Activated CD8-positive, alpha-beta memory T cell treated with anti-CD3 and anti-CD28 coated beads for 48 hours (primary cell): ENCODE results near the gene MTHFD1L.

Source experiments
- DNase-seq, 3 experiments: peaks; one replicate each; pipeline ENCODE4 v3.0.0-alpha.2; 2020; ENCODE audit warnings: low read depth in 2 of 3, low spot score in 2 of 3

Gene MTHFD1L

DNA sequence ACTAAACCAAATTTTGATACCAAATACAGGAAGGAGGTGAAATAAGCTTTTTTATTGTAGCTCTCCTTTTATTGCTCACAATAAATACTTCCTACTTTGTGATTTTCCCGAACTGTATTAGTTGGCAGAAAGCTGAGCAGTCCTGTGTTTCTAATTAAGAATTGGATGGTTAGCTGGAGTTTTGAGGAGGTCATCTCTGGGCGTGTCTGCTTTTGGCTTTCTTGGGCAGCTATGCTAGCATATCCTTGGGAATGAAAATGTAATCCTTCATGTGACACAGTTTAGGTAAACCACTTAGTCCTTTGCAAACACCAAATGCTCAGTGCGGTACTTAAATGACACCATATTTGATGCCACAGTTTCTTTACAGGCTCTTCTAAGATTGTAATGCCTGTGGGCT lies 67.5 kb downstream of the MTHFD1L start:
- DNase-seq, result no peak

GRCh38 chr6:150934380-150934779 lies 68.9 kb downstream of the MTHFD1L start:
- no peak for DNase-seq

DNA sequence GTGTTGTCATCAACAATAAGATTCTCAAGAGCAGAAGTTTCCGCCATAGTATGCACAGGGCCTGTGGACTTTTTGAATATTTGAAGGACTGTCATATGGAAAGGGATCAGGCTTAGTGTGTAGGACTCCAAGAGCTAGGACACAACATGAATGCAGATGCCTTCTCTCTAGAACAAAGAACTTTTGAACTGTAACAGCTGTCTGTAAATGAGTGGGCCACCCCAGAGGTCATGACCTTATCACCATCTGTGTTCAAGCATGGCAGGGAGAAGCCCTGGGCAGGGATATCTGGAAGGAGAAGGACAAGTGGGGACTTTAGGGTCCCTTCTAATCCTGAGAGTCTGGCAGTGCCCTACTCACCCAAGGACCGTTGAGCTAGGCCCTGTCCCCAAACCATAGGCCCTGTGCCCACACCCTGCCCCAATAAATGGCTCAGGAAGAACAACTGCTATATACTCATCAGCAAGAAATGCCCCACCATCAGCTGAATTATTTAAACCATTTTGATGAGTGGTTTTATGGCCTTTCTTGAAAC lies 70.6 kb downstream of the MTHFD1L start:
- no peak for DNase-seq

DNA sequence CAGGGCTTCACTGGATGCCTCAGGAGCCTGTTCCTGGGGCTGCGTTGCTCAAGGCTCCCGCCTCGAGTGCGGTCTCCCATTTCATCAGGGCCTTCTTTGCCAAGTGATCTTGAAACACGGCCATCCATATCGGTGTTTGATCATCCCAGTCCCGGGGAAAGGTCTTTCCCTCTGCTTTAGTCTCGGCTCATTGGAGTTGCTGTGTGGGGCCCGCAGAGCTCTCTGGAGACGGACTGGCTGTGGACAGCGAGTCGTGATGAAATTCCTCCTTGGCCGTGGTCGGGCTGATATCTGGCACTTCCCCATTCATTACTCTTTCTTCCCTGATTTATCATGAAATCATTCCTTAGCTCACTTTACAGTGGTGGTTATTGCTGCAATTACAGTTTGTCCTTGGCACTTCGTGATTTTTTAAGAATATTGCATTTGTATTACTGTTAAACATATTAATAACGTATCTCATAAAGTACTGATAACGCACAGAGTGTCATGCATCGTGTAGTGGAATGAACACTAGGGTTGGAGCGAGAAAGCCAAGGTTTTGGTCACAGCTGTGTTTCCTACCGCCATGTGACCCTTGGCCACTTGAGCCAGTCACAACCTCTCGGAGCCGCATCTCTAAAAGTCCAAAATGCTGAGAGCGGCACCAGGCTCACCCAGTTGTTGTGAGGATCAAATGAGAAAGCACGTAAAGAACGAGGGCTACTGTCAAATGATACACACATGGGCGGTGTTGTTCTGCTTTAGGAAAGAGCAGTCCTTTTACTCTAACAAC lies 71.8 kb downstream of the MTHFD1L start:
- no peak for DNase-seq

GRCh38 chr6:150939399-150939798 lies 73.9 kb downstream of the MTHFD1L start:
- DNase-seq, result no peak

DNA sequence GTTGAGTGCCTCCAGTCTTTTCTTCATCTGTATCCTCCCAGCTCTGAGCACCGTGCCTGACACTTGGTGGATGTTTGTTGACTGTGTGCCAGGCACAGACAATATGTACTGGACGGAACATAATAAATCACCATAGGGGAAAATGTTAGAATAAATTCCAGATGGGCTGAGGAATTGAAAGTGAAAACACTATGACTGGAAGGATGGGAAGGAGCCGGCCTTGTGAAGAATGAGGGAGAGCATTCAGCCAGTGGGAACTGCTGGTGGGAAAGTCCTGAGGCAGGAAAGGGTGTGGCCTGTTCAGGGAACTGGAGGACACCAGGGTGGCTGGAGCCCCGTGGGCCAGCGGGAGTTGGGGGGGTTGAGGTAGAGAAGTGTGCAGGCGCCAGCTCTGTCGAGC lies 75.4 kb downstream of the MTHFD1L start:
- no peak for DNase-seq

DNA sequence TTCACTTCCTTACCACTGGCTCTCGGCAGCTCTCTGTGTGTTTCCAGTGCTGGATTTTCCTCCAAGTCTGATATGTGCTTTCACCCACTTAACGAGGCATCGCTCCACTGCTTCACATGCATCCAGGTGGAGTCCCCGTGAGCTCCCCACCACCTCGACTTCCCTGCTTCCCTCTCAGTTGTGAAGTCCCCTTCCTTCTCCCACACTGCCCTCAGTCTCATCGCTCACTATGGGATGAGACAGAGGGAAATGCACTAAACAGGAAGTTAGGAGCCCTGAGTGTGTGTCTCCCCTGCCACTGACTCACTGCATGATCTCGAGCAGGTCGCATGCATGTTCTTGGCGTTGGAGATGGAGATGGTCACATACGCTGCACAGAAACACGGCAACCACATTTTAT lies 84.0 kb downstream of the MTHFD1L start:
- no peak for DNase-seq

- DNase-seq, result no peak
Observed at GRCh38 chr6:150953851-150954250, 88.3 kb downstream of the MTHFD1L start.

GRCh38 chr6:150959166-150959565 lies 93.7 kb downstream of the MTHFD1L start:
- no peak for DNase-seq

DNA sequence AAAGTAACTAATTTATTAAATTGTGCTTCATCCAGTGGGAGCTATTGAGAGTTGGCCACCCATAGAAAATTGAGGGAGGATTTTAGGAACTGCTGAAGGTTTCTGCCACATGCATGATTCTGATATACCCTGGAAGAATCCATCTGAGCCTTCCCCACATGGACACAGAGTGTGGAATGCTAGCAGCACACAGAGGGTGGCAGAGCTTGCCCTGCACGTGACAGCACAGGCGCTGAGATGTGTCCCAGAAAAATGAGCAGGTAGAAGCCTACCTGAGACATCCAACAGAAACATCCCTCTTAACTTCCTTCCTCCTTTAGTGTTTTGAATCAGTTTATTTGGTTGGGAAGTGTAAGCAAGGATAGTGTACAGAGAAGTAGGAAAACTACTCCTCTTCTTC lies 96.9 kb downstream of the MTHFD1L start:
- no peak for DNase-seq

DNA sequence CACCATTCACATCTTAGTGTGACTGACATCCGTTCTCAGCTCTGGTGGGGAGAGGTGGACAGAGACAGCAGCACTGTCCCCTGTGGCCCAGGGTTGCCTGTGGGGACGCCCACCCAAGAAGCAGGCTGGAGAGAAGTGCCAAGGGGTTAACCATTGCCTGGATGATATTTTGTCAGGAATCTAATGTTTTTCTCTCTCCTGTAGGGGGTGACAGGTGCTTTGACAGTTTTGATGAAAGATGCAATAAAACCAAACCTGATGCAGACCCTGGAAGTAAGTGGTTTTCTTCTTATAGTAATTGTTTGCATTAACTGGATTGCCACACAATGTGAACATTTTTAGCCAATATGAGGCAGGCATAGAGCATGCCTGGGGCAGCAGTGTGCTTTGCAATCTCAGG lies 99.3 kb downstream of the MTHFD1L start:
- DNase-seq, result no peak

- DNase-seq, result no peak
Observed at GRCh38 chr6:150966786-150967185, 101.3 kb downstream of the MTHFD1L start.

GRCh38 chr6:150967381-150967780 lies 101.9 kb downstream of the MTHFD1L start:
- no peak for DNase-seq

- no peak for DNase-seq
Observed at GRCh38 chr6:150967910-150968309, 102.4 kb downstream of the MTHFD1L start.

GRCh38 chr6:150969901-150970300 lies 104.4 kb downstream of the MTHFD1L start:
- no peak for DNase-seq

DNA sequence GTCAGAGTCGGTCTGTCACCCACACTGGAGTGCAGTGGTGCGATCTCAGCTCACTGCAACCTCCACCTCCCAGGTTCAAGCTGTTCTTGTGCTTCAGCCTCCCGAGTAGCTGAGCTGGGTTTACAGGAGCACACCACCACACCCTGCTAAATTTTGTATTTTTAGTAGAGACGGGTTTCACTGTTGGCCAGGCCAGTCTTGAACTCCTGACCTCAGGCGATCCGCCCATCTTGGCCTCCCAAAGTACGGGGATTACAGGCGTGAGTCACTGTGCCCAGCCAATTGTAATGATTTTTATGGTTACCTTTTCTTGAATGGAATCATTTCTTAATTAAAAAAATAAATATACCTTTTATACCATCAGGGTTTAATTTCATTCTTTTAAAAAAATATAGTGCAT lies 105.7 kb downstream of the MTHFD1L start:
- no peak for DNase-seq

- no peak for DNase-seq
Observed at GRCh38 chr6:150975136-150975535, 109.6 kb downstream of the MTHFD1L start.

DNA sequence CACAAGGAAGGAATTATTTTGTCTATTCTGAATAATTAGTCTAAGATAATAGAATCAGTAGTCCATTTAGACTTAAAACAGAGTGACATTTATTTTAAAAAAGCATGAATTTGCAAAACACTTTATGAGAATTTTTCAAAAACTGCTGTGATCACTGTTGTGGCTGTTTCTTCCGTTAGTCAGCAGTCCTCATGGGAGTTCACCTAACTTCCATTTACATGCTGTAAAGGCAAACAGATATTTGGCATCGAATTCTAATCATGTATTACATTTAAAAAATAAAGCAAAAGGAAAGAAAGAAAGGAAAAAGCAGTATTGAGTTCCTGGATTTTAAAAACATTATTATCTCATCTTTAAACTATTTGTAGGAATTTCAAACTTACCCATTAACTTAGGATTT lies 111.8 kb downstream of the MTHFD1L start:
- DNase-seq, result no peak

GRCh38 chr6:150978624-150979023 lies 113.1 kb downstream of the MTHFD1L start:
- DNase-seq, result no peak

GRCh38 chr6:150979826-150980350 lies 114.4 kb downstream of the MTHFD1L start:
- DNase-seq, result no peak

GRCh38 chr6:150981095-150981494 lies 115.6 kb downstream of the MTHFD1L start:
- DNase-seq, result no peak

DNA sequence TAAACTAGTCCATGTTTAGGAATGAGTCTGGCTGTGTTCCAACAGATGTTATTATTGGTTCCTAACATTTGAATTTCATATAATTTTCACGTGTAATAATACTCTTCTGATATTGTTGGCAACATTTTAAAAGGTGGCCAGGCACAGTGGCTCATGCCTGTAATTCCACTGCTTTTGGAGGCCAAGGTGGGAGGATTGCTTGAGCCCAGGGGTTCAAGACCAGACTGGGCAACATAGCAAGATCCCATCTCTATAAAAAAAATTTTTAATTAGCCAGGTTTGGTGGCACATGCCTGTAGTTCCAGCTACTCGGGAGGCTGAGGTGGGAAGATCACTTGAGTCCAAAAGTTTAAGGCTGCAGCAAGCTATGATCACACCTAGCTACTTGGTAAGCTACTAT lies 116.2 kb downstream of the MTHFD1L start:
- no peak for DNase-seq

GRCh38 chr6:150987371-150987828 lies 121.9 kb downstream of the MTHFD1L start:
- DNase-seq, result no peak
